HEK293 (cell line): Measurements from ENCODE around the gene NDUFS8.

Source experiments
- CTCF ChIA-PET: fragments of 350-600 bp; formaldehyde crosslinking; extraction: SDS; loops from one replicate; lab custom pipeline; 2021; ENCODE audit warnings: antibody characterized with exemption; lab: Yijun Ruan, JAX
- POLR2A ChIA-PET: fragments of 300-600 bp; formaldehyde crosslinking; extraction: SDS; loops from one replicate; lab custom pipeline; 2020; ENCODE audit warnings: antibody characterized with exemption, inconsistent platforms; lab: Yijun Ruan, JAX
- H3K27ac ChIP-seq: fragments of 200-500 bp; sonication (Bioruptor generic); 2 replicates; pipeline ENCODE4 v1.5.1; 2014; ENCODE audit warnings: low read depth, low read length, control low read depth, inconsistent platforms; ENCODE audit errors: extremely low read depth
- H3K36me3 ChIP-seq, 2 experiments: fragments of 200-500 bp in 1 of 2; sonication (Bioruptor generic) in 1 of 2; 1 replicate in 1 of 2; 2 replicates in 1 of 2; pipeline ENCODE4 v1.5.1; 2014 to 2017; ENCODE audit warnings: inconsistent platforms in 2 of 2, low read length in 2 of 2; ENCODE audit not compliant: control insufficient read depth in 2 of 2, insufficient read depth in 1 of 2
- H3K4me1 ChIP-seq: fragments of 200-500 bp; sonication (Bioruptor generic); 2 replicates; pipeline ENCODE4 v1.5.1; 2014; ENCODE audit warnings: mild to moderate bottlenecking, low read length, inconsistent platforms; ENCODE audit not compliant: control insufficient read depth, insufficient read depth
- H3K4me3 ChIP-seq: 2 replicates; pipeline ENCODE4 v1.5.1; 2011; ENCODE audit warnings: low read depth, mild to moderate bottlenecking, control low read depth, low read length, moderate library complexity
- H3K9me3 ChIP-seq: fragments of 200-500 bp; sonication (Bioruptor generic); 2 replicates; pipeline ENCODE4 v1.5.1; 2014; ENCODE audit warnings: low read depth, low read length, inconsistent platforms; ENCODE audit not compliant: control insufficient read depth, insufficient read depth
- EGR2 ChIP-seq: fragments of 450-650 bp; formaldehyde crosslinking; IDR thresholded peaks from 2 replicates; pipeline ENCODE4 v1.5.1; 2016; ENCODE audit warnings: low read depth, missing biosample characterization, missing genetic modification characterization
- KLF1 ChIP-seq: fragments of 450-650 bp; formaldehyde crosslinking; IDR thresholded peaks from 2 replicates; pipeline ENCODE4 v1.5.1; 2016; ENCODE audit warnings: missing biosample characterization, missing genetic modification characterization
- MYNN ChIP-seq: fragments of 450-650 bp; formaldehyde crosslinking; IDR thresholded peaks from 2 replicates; pipeline ENCODE4 v1.5.1; 2016; ENCODE audit warnings: missing biosample characterization, missing genetic modification characterization, borderline replicate concordance
- TRIM28 ChIP-seq: IDR thresholded peaks from 2 replicates; pipeline ENCODE4 v1.6.1; 2011; ENCODE audit warnings: low read length, control low read depth, borderline replicate concordance
- ZFHX2 ChIP-seq: fragments of 450-650 bp; formaldehyde crosslinking; conservative IDR thresholded peaks from 2 replicates; pipeline ENCODE4 v1.5.1; 2016; ENCODE audit warnings: missing biosample characterization, missing genetic modification characterization
- ZNF114 ChIP-seq: fragments of 450-650 bp; formaldehyde crosslinking; IDR thresholded peaks from 2 replicates; pipeline ENCODE4 v1.5.0; 2017; ENCODE audit warnings: missing biosample characterization, missing genetic modification characterization
- ZNF174 ChIP-seq: fragments of 450-650 bp; formaldehyde crosslinking; IDR thresholded peaks from 2 replicates; pipeline ENCODE4 v1.5.0; 2017; ENCODE audit warnings: missing biosample characterization, mild to moderate bottlenecking, missing genetic modification characterization
- ZNF223 ChIP-seq: fragments of 450-650 bp; formaldehyde crosslinking; IDR thresholded peaks from 2 replicates; pipeline ENCODE4 v1.5.1; 2016; ENCODE audit warnings: missing biosample characterization, missing genetic modification characterization
- ZNF350 ChIP-seq: fragments of 450-650 bp; formaldehyde crosslinking; IDR thresholded peaks from 2 replicates; pipeline ENCODE4 v1.5.0; 2017; ENCODE audit warnings: missing biosample characterization, mild to moderate bottlenecking, missing genetic modification characterization
- ZNF366 ChIP-seq: fragments of 450-650 bp; formaldehyde crosslinking; conservative IDR thresholded peaks from 2 replicates; pipeline ENCODE4 v1.5.1; 2016; ENCODE audit warnings: missing biosample characterization, missing genetic modification characterization
- ZNF510 ChIP-seq: fragments of 450-650 bp; formaldehyde crosslinking; IDR thresholded peaks from 2 replicates; pipeline ENCODE4 v1.5.1; 2018; ENCODE audit warnings: mild to moderate bottlenecking, missing genetic modification characterization, missing biosample characterization; ENCODE audit not compliant: insufficient replicate concordance
- ZNF529 ChIP-seq: fragments of 450-650 bp; formaldehyde crosslinking; IDR thresholded peaks from 2 replicates; pipeline ENCODE4 v1.5.1; 2017; ENCODE audit warnings: missing genetic modification characterization, missing biosample characterization; ENCODE audit not compliant: insufficient replicate concordance
- ZNF548 ChIP-seq: fragments of 450-650 bp; formaldehyde crosslinking; IDR thresholded peaks from 2 replicates; pipeline ENCODE4 v1.5.1; 2016; ENCODE audit warnings: missing biosample characterization, missing genetic modification characterization
- ZNF660 ChIP-seq: fragments of 450-650 bp; IDR thresholded peaks from 2 replicates; pipeline ENCODE4 v1.5.1; 2018; ENCODE audit warnings: missing biosample characterization, mild to moderate bottlenecking, missing genetic modification characterization
- ZNF791 ChIP-seq: fragments of 450-650 bp; formaldehyde crosslinking; IDR thresholded peaks from 2 replicates; pipeline ENCODE4 v1.5.1; 2016; ENCODE audit warnings: missing biosample characterization, missing genetic modification characterization
- ZSCAN23 ChIP-seq: fragments of 450-650 bp; formaldehyde crosslinking; IDR thresholded peaks from 2 replicates; pipeline ENCODE4 v1.5.1; 2016; ENCODE audit warnings: missing biosample characterization, missing genetic modification characterization
- TF ChIP-seq, protein P1 (sequence below): fragments of 450-650 bp; formaldehyde crosslinking; IDR thresholded peaks from 2 replicates; pipeline ENCODE4 v1.5.1; 2016; ENCODE audit warnings: missing biosample characterization, missing genetic modification characterization
- TF ChIP-seq, protein P2 (sequence below): fragments of 450-650 bp; formaldehyde crosslinking; IDR thresholded peaks from 2 replicates; pipeline ENCODE4 v1.5.1; 2016; ENCODE audit warnings: missing biosample characterization, missing genetic modification characterization
- TF ChIP-seq, protein P3 (sequence below): fragments of 450-650 bp; formaldehyde crosslinking; IDR thresholded peaks from 2 replicates; pipeline ENCODE4 v1.5.1; 2017; ENCODE audit warnings: missing biosample characterization, missing genetic modification characterization
- TF ChIP-seq, protein P4 (sequence below): fragments of 450-650 bp; formaldehyde crosslinking; IDR thresholded peaks from 2 replicates; pipeline ENCODE4 v1.5.1; 2017; ENCODE audit warnings: missing biosample characterization, missing genetic modification characterization
- TF ChIP-seq, protein P5 (sequence below): fragments of 450-650 bp; formaldehyde crosslinking; conservative IDR thresholded peaks from 2 replicates; pipeline ENCODE4 v1.5.1; 2016; ENCODE audit warnings: low read depth, missing biosample characterization, missing genetic modification characterization
- TF ChIP-seq, protein P6 (sequence below): fragments of 450-650 bp; formaldehyde crosslinking; IDR thresholded peaks from 2 replicates; pipeline ENCODE4 v1.5.1; 2016; ENCODE audit warnings: missing biosample characterization, missing genetic modification characterization

The NDUFS8 gene

DNA sequence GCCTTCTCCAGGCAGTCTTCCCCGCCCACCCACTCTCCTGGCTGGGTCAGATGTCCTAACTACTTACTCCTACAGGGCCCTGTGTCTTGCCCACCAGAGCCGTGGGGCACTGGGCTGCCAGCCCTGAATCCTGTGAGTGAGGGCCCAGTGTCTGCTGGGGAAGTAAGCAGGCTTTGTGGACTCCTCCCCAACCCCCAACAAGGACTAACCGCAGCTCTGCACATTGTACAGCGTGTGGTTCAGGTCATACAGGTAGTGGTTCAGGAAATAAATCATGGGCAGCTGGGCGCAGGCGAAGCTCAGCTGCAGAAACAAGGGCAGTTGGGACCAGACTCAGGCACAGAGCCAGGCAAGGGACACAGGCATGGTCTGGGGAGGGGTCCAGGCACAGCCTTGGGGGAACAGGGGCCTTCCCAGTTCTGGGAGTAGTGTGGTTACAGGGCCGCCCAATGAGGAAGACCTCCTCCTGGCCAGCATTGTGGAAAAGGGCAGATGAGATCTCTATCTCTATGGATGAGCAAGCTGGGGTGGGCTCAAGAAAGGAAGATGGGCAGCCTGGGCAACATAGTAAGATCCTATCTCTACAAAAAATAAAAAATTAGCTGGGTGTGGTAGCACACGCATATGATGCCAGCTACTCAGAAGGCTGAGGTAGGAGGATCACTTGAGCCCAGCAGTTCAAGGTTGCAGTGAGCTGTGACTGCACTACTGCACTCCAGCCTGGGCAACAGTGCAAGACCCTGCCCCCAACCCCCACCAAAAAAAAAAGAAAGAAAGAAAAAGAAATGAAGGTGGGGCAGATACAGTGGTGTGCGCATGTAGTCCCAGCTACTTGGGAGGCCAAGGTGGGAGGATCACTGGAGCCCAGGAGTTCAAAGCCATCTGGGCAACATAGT lies 32.1 kb upstream of the NDUFS8 start (continued):
- TF ChIP-seq, protein P1, sequence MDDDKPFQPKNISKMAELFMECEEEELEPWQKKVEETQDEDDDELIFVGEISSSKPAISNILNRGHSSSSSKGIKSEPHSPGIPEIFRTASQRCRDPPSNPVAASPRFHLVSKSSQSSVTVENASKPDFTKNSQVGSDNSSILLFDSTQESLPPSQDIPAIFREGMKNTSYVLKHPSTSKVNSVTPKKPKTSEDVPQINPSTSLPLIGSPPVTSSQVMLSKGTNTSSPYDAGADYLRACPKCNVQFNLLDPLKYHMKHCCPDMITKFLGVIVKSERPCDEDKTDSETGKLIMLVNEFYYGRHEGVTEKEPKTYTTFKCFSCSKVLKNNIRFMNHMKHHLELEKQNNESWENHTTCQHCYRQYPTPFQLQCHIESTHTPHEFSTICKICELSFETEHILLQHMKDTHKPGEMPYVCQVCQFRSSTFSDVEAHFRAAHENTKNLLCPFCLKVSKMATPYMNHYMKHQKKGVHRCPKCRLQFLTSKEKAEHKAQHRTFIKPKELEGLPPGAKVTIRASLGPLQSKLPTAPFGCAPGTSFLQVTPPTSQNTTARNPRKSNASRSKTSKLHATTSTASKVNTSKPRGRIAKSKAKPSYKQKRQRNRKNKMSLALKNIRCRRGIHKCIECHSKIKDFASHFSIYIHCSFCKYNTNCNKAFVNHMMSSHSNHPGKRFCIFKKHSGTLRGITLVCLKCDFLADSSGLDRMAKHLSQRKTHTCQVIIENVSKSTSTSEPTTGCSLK = no peak
- TF ChIP-seq ZNF548 (tag by site-specific recombination) (no peak), MYNN (tag by site-specific recombination) (no peak), ZNF791 (tag by site-specific recombination) (no peak), ZNF660 (tag by site-specific recombination) (no peak), ZFHX2 (tag by site-specific recombination) (peak; percentile 52), EGR2 (tag by site-specific recombination) (0 out of 2 replicates have a peak, but pooled peaks have one; percentile 25)

DNA sequence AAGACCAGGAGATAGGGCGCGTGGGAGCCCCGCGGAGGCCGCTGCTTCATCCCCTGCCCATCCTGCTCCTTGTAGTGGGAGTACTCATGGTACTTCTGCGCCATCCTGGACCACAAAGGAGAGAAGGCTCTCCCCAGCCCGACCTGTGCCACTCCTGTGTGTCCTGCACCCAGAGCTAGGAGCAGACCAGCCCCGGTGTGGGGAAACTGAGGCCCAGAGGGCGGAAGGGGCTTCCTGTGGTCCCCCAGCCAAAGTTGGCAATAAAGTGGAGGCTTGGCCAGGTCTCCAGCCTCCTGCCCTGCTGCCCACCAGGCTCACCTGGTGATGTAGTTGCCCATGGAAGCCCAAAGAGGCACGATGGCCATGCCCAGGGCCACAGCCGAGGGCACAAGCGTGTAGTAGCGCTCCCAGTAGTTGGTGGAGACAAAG lies 31.3 kb upstream of the NDUFS8 start:
- CTCF ChIA-PET = no interaction called here
- H3K36me3 ChIP-seq = no peaks in the 10 kb centered on the region
- TF ChIP-seq ZNF114 (tag by site-specific recombination) (no peak), ZNF529 (tag by site-specific recombination) (no peak), KLF1 (tag by site-specific recombination) (no peak), ZNF366 (no peak), ZSCAN23 (no peak), ZNF223 (no peak), ZNF510 (tag by site-specific recombination) (no peak), TRIM28 (no peak), ZNF350 (tag by site-specific recombination) (no peak), ZNF174 (tag by site-specific recombination) (no peak)
- TF ChIP-seq, protein P2, sequence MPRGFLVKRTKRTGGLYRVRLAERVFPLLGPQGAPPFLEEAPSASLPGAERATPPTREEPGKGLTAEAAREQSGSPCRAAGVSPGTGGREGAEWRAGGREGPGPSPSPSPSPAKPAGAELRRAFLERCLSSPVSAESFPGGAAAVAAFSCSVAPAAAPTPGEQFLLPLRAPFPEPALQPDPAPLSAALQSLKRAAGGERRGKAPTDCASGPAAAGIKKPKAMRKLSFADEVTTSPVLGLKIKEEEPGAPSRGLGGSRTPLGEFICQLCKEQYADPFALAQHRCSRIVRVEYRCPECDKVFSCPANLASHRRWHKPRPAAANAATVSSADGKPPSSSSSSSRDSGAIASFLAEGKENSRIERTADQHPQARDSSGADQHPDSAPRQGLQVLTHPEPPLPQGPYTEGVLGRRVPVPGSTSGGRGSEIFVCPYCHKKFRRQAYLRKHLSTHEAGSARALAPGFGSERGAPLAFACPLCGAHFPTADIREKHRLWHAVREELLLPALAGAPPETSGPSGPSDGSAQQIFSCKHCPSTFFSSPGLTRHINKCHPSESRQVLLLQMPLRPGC (tag by site-specific recombination) = no peak
- TF ChIP-seq, protein P3, sequence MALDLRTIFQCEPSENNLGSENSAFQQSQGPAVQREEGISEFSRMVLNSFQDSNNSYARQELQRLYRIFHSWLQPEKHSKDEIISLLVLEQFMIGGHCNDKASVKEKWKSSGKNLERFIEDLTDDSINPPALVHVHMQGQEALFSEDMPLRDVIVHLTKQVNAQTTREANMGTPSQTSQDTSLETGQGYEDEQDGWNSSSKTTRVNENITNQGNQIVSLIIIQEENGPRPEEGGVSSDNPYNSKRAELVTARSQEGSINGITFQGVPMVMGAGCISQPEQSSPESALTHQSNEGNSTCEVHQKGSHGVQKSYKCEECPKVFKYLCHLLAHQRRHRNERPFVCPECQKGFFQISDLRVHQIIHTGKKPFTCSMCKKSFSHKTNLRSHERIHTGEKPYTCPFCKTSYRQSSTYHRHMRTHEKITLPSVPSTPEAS = no peak
- TF ChIP-seq, protein P4, sequence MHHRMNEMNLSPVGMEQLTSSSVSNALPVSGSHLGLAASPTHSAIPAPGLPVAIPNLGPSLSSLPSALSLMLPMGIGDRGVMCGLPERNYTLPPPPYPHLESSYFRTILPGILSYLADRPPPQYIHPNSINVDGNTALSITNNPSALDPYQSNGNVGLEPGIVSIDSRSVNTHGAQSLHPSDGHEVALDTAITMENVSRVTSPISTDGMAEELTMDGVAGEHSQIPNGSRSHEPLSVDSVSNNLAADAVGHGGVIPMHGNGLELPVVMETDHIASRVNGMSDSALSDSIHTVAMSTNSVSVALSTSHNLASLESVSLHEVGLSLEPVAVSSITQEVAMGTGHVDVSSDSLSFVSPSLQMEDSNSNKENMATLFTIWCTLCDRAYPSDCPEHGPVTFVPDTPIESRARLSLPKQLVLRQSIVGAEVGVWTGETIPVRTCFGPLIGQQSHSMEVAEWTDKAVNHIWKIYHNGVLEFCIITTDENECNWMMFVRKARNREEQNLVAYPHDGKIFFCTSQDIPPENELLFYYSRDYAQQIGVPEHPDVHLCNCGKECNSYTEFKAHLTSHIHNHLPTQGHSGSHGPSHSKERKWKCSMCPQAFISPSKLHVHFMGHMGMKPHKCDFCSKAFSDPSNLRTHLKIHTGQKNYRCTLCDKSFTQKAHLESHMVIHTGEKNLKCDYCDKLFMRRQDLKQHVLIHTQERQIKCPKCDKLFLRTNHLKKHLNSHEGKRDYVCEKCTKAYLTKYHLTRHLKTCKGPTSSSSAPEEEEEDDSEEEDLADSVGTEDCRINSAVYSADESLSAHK (tag by site-specific recombination) = no peak
- TF ChIP-seq, protein P5, sequence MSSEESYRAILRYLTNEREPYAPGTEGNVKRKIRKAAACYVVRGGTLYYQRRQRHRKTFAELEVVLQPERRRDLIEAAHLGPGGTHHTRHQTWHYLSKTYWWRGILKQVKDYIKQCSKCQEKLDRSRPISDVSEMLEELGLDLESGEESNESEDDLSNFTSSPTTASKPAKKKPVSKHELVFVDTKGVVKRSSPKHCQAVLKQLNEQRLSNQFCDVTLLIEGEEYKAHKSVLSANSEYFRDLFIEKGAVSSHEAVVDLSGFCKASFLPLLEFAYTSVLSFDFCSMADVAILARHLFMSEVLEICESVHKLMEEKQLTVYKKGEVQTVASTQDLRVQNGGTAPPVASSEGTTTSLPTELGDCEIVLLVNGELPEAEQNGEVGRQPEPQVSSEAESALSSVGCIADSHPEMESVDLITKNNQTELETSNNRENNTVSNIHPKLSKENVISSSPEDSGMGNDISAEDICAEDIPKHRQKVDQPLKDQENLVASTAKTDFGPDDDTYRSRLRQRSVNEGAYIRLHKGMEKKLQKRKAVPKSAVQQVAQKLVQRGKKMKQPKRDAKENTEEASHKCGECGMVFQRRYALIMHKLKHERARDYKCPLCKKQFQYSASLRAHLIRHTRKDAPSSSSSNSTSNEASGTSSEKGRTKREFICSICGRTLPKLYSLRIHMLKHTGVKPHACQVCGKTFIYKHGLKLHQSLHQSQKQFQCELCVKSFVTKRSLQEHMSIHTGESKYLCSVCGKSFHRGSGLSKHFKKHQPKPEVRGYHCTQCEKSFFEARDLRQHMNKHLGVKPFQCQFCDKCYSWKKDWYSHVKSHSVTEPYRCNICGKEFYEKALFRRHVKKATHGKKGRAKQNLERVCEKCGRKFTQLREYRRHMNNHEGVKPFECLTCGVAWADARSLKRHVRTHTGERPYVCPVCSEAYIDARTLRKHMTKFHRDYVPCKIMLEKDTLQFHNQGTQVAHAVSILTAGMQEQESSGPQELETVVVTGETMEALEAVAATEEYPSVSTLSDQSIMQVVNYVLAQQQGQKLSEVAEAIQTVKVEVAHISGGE (tag by site-specific recombination) = no peak
- TF ChIP-seq, protein P6, sequence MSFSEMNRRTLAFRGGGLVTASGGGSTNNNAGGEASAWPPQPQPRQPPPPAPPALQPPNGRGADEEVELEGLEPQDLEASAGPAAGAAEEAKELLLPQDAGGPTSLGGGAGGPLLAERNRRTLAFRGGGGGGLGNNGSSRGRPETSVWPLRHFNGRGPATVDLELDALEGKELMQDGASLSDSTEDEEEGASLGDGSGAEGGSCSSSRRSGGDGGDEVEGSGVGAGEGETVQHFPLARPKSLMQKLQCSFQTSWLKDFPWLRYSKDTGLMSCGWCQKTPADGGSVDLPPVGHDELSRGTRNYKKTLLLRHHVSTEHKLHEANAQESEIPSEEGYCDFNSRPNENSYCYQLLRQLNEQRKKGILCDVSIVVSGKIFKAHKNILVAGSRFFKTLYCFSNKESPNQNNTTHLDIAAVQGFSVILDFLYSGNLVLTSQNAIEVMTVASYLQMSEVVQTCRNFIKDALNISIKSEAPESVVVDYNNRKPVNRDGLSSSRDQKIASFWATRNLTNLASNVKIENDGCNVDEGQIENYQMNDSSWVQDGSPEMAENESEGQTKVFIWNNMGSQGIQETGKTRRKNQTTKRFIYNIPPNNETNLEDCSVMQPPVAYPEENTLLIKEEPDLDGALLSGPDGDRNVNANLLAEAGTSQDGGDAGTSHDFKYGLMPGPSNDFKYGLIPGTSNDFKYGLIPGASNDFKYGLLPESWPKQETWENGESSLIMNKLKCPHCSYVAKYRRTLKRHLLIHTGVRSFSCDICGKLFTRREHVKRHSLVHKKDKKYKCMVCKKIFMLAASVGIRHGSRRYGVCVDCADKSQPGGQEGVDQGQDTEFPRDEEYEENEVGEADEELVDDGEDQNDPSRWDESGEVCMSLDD = no peak

More for the DNA sequence above, 31.3 kb upstream of the NDUFS8 start:
- POLR2A ChIA-PET = no interaction called here
- H3K4me1 ChIP-seq = no peaks in the 10 kb centered on the region; the same call in 1 of the 2 replicates
- H3K4me3 ChIP-seq = no peak overlapping the region
- H3K9me3 ChIP-seq = no peaks in the 10 kb centered on the region
- no peak overlapping the region for H3K27ac ChIP-seq
